ENCODE results near the gene MAPRE3.

- TF ChIP-seq CTCF (IDR thresholded peaks at IDR 0.05) (no peak), POLR2A (IDR thresholded peaks at IDR 0.05) (no peak)
Measured at GRCh38 chr2:27072920-27073319, 102.5 kb downstream of the MAPRE3 start.

All from Peyer's patch (tissue), 4 donors.